Suprapubic skin (tissue), 4 donors: ENCODE data around the gene SEMA6A.

Experiments used
- EP300 ChIP-seq: sonication (generic); formaldehyde crosslinking; IDR thresholded peaks from one replicate; pipeline ENCODE4 v1.6.1; 2017; ENCODE audit warnings: antibody characterized with exemption
- POLR2A ChIP-seq, 2 donors: fragments of 450-650 bp; IDR thresholded peaks; one replicate each; pipeline ENCODE4 v1.6.1; 2017; ENCODE audit warnings: antibody characterized with exemption in 2 of 2, mild to moderate bottlenecking in 2 of 2, moderate library complexity in 2 of 2
- POLR2AphosphoS5 ChIP-seq, 3 donors: sonication (generic); formaldehyde crosslinking; IDR thresholded peaks; one replicate each; pipeline ENCODE4 v1.6.1; 2017; ENCODE audit warnings: antibody characterized with exemption in 3 of 3
- TF ChIP-seq, protein P1 (sequence below), 2 donors: fragments of 200-600 bp in 1 of 2; fragments of 450-650 bp in 1 of 2; sonication (generic) in 1 of 2; IDR thresholded peaks; one replicate each; pipeline ENCODE4 v1.5.1; 2016 to 2019; ENCODE audit warnings: antibody characterized with exemption in 2 of 2, mild to moderate bottlenecking in 1 of 2, moderate library complexity in 1 of 2

DNA sequence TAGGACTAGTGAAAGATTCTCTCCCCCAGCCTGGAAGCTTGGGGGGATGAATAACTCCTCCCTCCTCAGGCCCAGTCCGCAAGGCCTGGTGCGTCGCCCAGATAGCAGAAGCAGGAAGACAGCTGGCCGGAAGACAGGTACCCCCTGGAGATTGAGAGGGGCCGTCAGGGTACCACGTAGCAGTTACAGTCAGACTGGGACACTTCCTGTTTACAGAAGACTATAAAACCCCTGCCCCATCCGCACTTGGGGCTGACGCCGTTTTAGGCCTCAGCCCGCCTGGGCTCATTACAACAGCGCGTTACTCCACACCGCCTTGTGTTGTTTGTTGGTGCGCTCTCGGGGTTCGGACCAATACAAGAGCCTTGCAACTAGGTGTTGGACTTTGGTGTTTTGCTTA, 15.4 kb downstream of the SEMA6A start:
- TF ChIP-seq, protein P1, sequence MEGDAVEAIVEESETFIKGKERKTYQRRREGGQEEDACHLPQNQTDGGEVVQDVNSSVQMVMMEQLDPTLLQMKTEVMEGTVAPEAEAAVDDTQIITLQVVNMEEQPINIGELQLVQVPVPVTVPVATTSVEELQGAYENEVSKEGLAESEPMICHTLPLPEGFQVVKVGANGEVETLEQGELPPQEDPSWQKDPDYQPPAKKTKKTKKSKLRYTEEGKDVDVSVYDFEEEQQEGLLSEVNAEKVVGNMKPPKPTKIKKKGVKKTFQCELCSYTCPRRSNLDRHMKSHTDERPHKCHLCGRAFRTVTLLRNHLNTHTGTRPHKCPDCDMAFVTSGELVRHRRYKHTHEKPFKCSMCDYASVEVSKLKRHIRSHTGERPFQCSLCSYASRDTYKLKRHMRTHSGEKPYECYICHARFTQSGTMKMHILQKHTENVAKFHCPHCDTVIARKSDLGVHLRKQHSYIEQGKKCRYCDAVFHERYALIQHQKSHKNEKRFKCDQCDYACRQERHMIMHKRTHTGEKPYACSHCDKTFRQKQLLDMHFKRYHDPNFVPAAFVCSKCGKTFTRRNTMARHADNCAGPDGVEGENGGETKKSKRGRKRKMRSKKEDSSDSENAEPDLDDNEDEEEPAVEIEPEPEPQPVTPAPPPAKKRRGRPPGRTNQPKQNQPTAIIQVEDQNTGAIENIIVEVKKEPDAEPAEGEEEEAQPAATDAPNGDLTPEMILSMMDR (IDR thresholded peaks at IDR 0.05): no peak
- TF ChIP-seq POLR2A (IDR thresholded peaks at IDR 0.05) (no peak), POLR2AphosphoS5 (IDR thresholded peaks at IDR 0.05) (no peak), EP300 (no peak)
